Pancreas (tissue), 10 donors: ENCODE measurements around the gene COL5A1. TPM values are rescaled to one million over a fixed set of nuclear protein-coding genes. Genes with fewer than 3 reads are reported as not detected.

Source experiments
- ATAC-seq, 4 donors: fragments of 200-7000 bp; cut with Tn5 transposase; one replicate each; pipeline versions ENCODE4 v1.8.0 to v1.9.1; 2020; ENCODE audit warnings: mild to moderate bottlenecking in 4 of 4, moderate library complexity in 4 of 4
- DNase-seq, 6 donors: peaks; one replicate each; pipeline ENCODE4 v3.0.0-alpha.2; 2020
- FAIRE-seq: peaks from 2 replicates; lab custom pipeline; 2012; peaks lifted over from hg19 to GRCh38; lab: Jason Lieb, UNC
- H3K27ac ChIP-seq, 4 donors: fragments of 200-600 bp; sonication (generic); 1 replicate in 3 of 4; 2 replicates in 1 of 4; pipeline versions ENCODE4 v1.5.0 to v1.8.0; 2020
- H3K27me3 ChIP-seq, 4 donors: fragments of 200-600 bp; one replicate each; pipeline ENCODE4 v1.8.0; 2021
- H3K36me3 ChIP-seq, 3 donors: fragments of 200-600 bp; sonication (generic) in 1 of 3; one replicate each; pipeline versions ENCODE4 v1.5.0 to v1.8.0; 2020 to 2021
- H3K4me1 ChIP-seq, 3 donors: fragments of 200-600 bp; one replicate each; pipeline ENCODE4 v1.8.0; 2021
- H3K4me3 ChIP-seq, 4 donors: fragments of 200-600 bp; sonication (generic) in 2 of 4; one replicate each; pipeline versions ENCODE4 v1.5.0 to v1.8.0; 2020 to 2021
- H3K9me3 ChIP-seq, 4 donors: fragments of 200-600 bp; one replicate each; pipeline ENCODE4 v1.8.0; 2021
- WGBS, 2 donors: extraction: QIAGEN DNeasy Blood & Tissue Kit; methylation state at CpG; one replicate each; pipeline ENCODE4 v1.1.7; 2013; 5-methylcytosine and 5-hydroxymethylcytosine counted together
- intact Hi-C, 3 donors: fragments of 100-400 bp; cut with DNase I; formaldehyde crosslinking; loops; one replicate each; pipeline versions ENCODE4 v1.11.1 to v1.14.2; 2022
- polyA plus RNA-seq, 2 donors: library from polyadenylated mRNA; stranded (reverse); fragments of 200-250 nt; gene quantifications; one replicate each; pipeline ENCODE4 v1.2.3, GENCODE V29; 2013
- total RNA-seq, 6 donors: library from RNA; stranded (reverse); fragmentation: NEBNext Ultra II Directional in 4 of 6; extraction: Animal tissue kit (Norgen Biotek cat#: 25700) in 4 of 6; gene quantifications; one replicate each; pipeline versions ENCODE4 v1.2.1 to v1.2.4, GENCODE V29; 2021 to 2023
- TF ChIP-seq, protein P1 (sequence below), 4 donors: fragments of 200-600 bp; sonication (generic) in 3 of 4; IDR thresholded peaks; one replicate each; pipeline versions ENCODE4 v1.5.0 to v1.8.0; 2021; ENCODE audit warnings: antibody characterized with exemption in 4 of 4
- donor health status: healthy with polysubstance abuse.
- donor health status: DM: no; HTN: no; CAD: no; lungs with moderate emphysema.
- donor health status: DM: no; HTN: no; CAD: no.
- donor health status: control.
- donor health status: control.
- donor health status: Bipolar disorder and iron deficiency.
- donor health status: DM: yes; HTN: yes; CAD: no.
- donor health status: DM: no; HTN: no; CAD: no.
- donor health status: DM: no; HTN: no; CAD: no.
- donor health status: DM: yes; HTN: yes; CAD: no.

The COL5A1 gene
- total and polyA plus RNA-seq, 8 donors, result 1.2 to 62.8 (median 3.5) TPM

DNA sequence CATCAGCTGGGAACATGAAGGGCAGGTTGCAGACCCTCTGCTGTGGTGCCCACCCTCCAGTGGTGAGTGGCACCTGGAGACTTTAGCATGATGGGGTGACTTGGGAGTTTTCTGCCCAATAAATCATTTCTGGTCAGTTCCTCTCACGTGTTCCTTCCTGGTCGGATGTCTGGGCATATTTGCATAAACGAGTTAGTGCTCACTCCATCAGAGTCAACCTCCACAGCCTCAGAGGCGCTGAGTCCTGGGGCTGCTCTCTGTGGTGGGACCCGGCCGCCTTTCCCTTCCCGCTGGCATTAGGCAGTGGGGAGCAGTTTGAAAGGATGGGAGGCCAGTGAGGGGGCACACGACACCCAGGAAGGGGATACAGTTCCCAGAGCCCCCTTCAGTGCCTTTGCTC, 125.0 kb downstream of the COL5A1 start:
- Histone ChIP-seq H3K9me3 (no peaks in the 10 kb centered on the region), H3K27ac (no peak overlapping the region), H3K4me3 (no peak overlapping the region), H3K4me1 (no peaks in the 10 kb centered on the region), H3K27me3 (no peaks in the 10 kb centered on the region), H3K36me3 (no peaks in the 10 kb centered on the region)
- FAIRE-seq (no peak), ATAC-seq (no peak), DNase-seq (peak in 1 of 6 donors; percentile 22)
- TF ChIP-seq, protein P1, sequence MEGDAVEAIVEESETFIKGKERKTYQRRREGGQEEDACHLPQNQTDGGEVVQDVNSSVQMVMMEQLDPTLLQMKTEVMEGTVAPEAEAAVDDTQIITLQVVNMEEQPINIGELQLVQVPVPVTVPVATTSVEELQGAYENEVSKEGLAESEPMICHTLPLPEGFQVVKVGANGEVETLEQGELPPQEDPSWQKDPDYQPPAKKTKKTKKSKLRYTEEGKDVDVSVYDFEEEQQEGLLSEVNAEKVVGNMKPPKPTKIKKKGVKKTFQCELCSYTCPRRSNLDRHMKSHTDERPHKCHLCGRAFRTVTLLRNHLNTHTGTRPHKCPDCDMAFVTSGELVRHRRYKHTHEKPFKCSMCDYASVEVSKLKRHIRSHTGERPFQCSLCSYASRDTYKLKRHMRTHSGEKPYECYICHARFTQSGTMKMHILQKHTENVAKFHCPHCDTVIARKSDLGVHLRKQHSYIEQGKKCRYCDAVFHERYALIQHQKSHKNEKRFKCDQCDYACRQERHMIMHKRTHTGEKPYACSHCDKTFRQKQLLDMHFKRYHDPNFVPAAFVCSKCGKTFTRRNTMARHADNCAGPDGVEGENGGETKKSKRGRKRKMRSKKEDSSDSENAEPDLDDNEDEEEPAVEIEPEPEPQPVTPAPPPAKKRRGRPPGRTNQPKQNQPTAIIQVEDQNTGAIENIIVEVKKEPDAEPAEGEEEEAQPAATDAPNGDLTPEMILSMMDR (IDR thresholded peaks at IDR 0.05), result no peak
- intact Hi-C loops, result loop anchor here in 1 of 3 donors (10.0 kb wide), 1 partner anchor 618 kb away; no protein-coding TSS in a partner anchor
- WGBS, 2 donors, result 37 to 54% methylated on average over 8 of the region's 8 CpGs

DNA sequence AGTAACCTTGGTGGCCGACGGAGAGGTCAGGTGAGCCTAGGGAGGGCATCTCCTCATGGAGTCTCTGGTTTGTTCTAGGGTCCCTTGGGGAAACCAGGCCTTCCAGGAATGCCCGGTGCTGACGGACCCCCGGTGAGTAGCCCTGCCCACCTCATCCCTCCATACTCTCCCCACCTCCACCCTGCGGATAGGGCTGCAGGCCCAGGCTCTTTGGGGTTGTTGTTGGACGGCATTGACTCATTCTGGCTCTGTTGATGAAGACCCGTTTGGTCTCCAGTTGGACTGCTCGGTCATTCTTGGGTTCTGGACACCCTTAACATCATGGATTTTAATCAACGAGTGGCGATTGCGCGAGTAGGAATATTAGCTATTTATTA, 126.7 kb downstream of the COL5A1 start:
- Histone ChIP-seq H3K27me3 (no peaks in the 10 kb centered on the region), H3K36me3 (no peaks in the 10 kb centered on the region), H3K4me3 (no peak overlapping the region), H3K4me1 (no peaks in the 10 kb centered on the region), H3K27ac (no peak overlapping the region), H3K9me3 (no peaks in the 10 kb centered on the region)
- ATAC-seq, result peak in 1 of 4 donors; percentile 25
- intact Hi-C loops, result loop anchor here in 1 of 3 donors (10.0 kb wide), 1 partner anchor 616 kb away; no protein-coding TSS in a partner anchor
- FAIRE-seq, result no peak
- peak in 1 of 6 donors; percentile 20 for DNase-seq
- TF ChIP-seq, protein P1 (IDR thresholded peaks at IDR 0.05), result no peak
- 80 to 88% methylated on average over 13 of the region's 13 CpGs for WGBS, 2 donors

DNA sequence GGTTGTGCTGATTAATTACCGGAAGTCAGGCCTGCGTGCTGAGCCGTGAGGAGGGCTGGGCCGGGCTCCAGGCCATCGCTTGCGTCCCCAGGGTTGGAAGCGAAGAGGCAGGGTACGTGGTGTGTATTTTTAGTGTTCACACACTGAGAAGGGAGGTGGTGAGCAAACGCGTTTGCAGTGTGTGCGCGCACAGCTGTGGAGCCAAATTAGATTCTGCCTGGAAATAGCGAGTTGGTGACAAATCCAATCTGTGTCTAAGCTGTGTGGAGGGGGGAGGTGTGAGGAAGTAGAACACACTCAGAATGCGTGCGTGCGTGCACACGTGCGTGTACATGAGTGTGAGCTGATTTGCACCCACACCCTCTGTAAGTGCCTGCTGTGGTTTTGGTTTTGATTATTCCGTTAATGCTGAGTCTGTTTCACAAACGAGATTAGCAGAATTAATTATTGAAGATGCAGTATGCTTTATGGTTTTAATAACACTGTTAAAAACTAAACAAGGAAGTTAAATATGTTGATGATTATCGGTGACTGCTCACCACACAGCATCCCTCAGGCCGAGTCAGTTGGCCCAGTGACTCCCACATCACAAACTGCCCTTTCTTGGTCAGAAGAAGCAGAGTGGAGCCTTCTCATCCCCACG, 127.2 kb downstream of the COL5A1 start:
- no peak overlapping the region for H3K4me3 ChIP-seq
- H3K9me3 ChIP-seq, result no peaks in the 10 kb centered on the region
- H3K36me3 ChIP-seq, result no peaks in the 10 kb centered on the region
- peak in 2 of 4 donors; percentile 28 to 45 for ATAC-seq
- no peak for DNase-seq
- no peak overlapping the region for H3K27ac ChIP-seq
- TF ChIP-seq, protein P1 (IDR thresholded peaks at IDR 0.05), result no peak
- 73 to 81% methylated on average over 23 of the region's 23 CpGs for WGBS, 2 donors
- no peaks in the 10 kb centered on the region for H3K4me1 ChIP-seq
- intact Hi-C loops, result loop anchor here in 1 of 3 donors (10.0 kb wide), 1 partner anchor 616 kb away; no protein-coding TSS in a partner anchor
- no peak for FAIRE-seq
- H3K27me3 ChIP-seq, result no peaks in the 10 kb centered on the region

DNA sequence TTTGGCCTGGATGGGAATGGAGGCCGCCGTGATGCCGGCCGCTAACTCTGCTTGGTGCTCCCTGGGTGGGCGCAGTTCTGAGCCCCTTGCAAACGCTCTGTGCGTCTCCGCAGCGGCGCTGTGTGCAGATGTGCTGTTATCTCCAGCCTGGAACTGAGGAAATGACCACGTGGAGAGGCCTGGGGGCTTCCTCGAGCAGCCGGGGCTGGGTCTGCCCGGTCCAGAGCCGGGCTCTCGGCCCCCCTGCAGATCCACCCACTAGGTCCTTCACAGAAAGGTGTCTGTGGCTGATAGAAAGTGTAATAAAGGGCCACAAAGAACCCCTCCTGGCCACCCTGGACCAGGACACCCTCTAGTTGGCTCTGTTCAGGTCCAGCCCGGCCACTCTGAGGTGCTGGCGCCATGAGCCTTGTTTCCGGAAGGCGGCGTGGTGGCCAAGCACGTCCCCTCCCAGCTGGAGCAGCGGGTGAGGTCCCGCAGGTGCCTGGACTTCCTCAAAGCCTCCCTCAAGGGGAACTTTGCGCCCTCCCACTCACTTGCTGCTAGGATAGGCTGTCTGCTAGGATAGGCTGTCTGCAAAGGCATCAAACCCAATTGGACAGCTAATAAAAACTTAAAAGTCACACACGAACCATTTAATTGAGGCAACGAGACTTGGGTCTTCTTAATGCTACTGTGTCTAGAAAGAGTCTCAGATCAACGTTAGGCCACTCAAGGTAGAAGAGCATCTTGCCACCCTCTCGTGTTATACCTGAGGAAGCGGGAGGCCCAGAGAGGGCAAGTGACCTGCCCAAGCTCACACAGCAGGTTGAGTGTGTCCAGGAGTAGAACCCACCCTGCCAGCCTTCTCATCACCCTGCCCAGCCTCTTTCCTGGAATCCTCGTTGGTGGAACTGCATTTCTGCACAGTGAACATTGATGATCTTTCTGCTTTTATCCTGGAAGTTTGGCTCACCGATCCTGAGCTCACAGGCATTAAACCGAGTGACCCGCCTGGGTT, 129.7 kb downstream of the COL5A1 start:
- no peaks in the 10 kb centered on the region for H3K27me3 ChIP-seq
- WGBS, 2 donors, result 68 to 77% methylated on average over 34 of the region's 34 CpGs
- H3K36me3 ChIP-seq, result no peaks in the 10 kb centered on the region
- H3K9me3 ChIP-seq, result no peaks in the 10 kb centered on the region
- intact Hi-C loops, result no loop called here
- ATAC-seq, result no peak
- no peaks in the 10 kb centered on the region for H3K4me1 ChIP-seq
- DNase-seq, result peak in 1 of 6 donors; percentile 40
- H3K4me3 ChIP-seq, result no peak overlapping the region
- no peak overlapping the region for H3K27ac ChIP-seq
- no peak for FAIRE-seq
- TF ChIP-seq, protein P1 (IDR thresholded peaks at IDR 0.05), result no peak
